Esophagus (tissue), 2 donors: Measurements from ENCODE around the gene CDK14. TPM values are rescaled to one million over a fixed set of nuclear protein-coding genes. Genes with fewer than 3 reads are reported as not detected.
A peak's percentile ranks its signal among the peaks of the same experiment; 100 is the strongest.

Source experiments
- H3K27ac ChIP-seq, 2 donors: one replicate each; pipeline ENCODE4 v1.5.1; 2013; ENCODE audit warnings: low read depth in 2 of 2, mild to moderate bottlenecking in 2 of 2, inconsistent platforms in 1 of 2, low read length in 1 of 2, moderate library complexity in 1 of 2
- H3K27me3 ChIP-seq, 2 donors: one replicate each; pipeline ENCODE4 v1.6.1; 2013; ENCODE audit warnings: low read length in 2 of 2, control low read depth in 1 of 2, mild to moderate bottlenecking in 1 of 2; ENCODE audit not compliant: insufficient read depth in 2 of 2, control insufficient read depth in 1 of 2
- H3K36me3 ChIP-seq, 2 donors: one replicate each; pipeline ENCODE4 v1.6.1; 2013; ENCODE audit warnings: low read length in 1 of 2; ENCODE audit not compliant: control insufficient read depth in 2 of 2, insufficient read depth in 2 of 2
- H3K4me1 ChIP-seq, 2 donors: one replicate each; pipeline ENCODE4 v1.6.1; 2013; ENCODE audit warnings: low read length in 1 of 2; ENCODE audit not compliant: control insufficient read depth in 2 of 2, insufficient read depth in 2 of 2
- H3K4me3 ChIP-seq, 2 donors: one replicate each; pipeline ENCODE4 v1.5.1; 2013; ENCODE audit warnings: low read length in 2 of 2, mild to moderate bottlenecking in 2 of 2, low read depth in 1 of 2, moderate library complexity in 1 of 2
- H3K9me3 ChIP-seq, 2 donors: one replicate each; pipeline ENCODE4 v1.6.1; 2013; ENCODE audit warnings: mild to moderate bottlenecking in 2 of 2, low read depth in 1 of 2, low read length in 1 of 2, moderate library complexity in 1 of 2; ENCODE audit not compliant: control insufficient read depth in 2 of 2, insufficient read depth in 1 of 2
- WGBS, 2 donors: extraction: QIAGEN DNeasy Blood & Tissue Kit; methylation state at CpG; one replicate each; pipeline ENCODE4 v1.1.7; 2013; 5-methylcytosine and 5-hydroxymethylcytosine counted together
- polyA plus RNA-seq, 2 donors: library from polyadenylated mRNA; stranded (reverse); fragments of 200-250 nt; gene quantifications; one replicate each; pipeline ENCODE4 v1.2.3, GENCODE V29; 2013
- donor health status: healthy with polysubstance abuse.
- donor health status: Bipolar disorder and iron deficiency.

CDK14 gene
- polyA plus RNA-seq, 2 donors: 0.51 to 0.59 TPM

DNA sequence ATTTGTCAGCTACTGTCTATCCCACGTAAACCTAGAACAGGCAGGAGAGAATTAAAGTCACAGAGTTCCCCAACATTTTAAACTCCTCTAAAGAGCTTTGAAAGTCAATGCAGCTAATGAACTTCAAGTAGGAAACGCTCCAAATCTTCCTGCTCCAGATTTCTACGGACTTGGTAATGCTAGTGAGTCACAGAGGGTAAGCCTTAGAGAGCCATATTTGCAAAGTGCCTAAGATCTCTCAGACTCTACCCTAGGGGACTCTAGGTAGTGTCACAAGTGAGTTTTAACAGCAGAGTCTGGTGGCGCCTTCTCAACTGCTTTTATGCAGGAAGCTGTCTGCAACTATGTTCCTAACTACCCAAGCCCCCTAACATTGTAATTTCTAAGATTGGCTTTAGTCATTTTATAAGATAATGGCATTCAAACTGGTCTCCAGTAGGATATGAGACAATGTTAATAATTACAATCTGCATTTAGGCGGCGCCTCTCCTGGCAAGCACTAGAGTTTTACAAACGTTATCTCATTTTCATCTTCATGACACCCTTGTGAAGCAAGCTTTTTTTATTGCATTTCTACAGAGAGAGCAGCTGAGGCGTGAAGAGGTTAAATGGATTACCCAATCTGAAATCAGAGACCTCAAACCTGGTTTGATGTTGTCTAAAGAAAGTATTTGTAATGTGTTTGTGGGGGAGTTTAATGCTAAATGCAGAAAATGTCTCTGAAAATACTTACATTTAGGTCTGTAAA lies 646.1 kb downstream of the CDK14 start:
- no peaks in the 10 kb centered on the region for H3K4me1 ChIP-seq
- H3K27ac ChIP-seq: no peak overlapping the region
- 58 to 69% methylated on average over 8 of the region's 8 CpGs for WGBS, 2 donors

GRCh38 chr7:91243591-91244301 lies 647.6 kb downstream of the CDK14 start:
- 80 to 81% methylated on average over 6 of the region's 6 CpGs for WGBS, 2 donors
- H3K27me3 ChIP-seq: no peaks in the 10 kb centered on the region
- no peak overlapping the region for H3K4me3 ChIP-seq
- H3K36me3 ChIP-seq: no peaks in the 10 kb centered on the region
- no peak overlapping the region for H3K27ac ChIP-seq
- no peaks in the 10 kb centered on the region for H3K4me1 ChIP-seq
- H3K9me3 ChIP-seq: no peaks in the 10 kb centered on the region

More for the DNA sequence above, 646.1 kb downstream of the CDK14 start:
- Histone ChIP-seq H3K36me3 (no peaks in the 10 kb centered on the region), H3K4me3 (no peak overlapping the region), H3K27me3 (no peaks in the 10 kb centered on the region), H3K9me3 (no peaks in the 10 kb centered on the region)

- H3K27ac ChIP-seq: no peak overlapping the region
- H3K4me3 ChIP-seq: no peak overlapping the region
- H3K9me3 ChIP-seq: no peaks in the 10 kb centered on the region
- peaks cover 0 to 3% of the 10 kb centered on the region in 2 donors for H3K4me1 ChIP-seq
- H3K27me3 ChIP-seq: no peaks in the 10 kb centered on the region
- no peaks in the 10 kb centered on the region for H3K36me3 ChIP-seq
Measured at GRCh38 chr7:91247500-91247899, 651.4 kb downstream of the CDK14 start.

- Histone ChIP-seq H3K9me3 (no peaks in the 10 kb centered on the region), H3K4me1 (peaks cover 0 to 3% of the 10 kb centered on the region in 2 donors), H3K4me3 (no peak overlapping the region), H3K27me3 (no peaks in the 10 kb centered on the region), H3K27ac (peak overlapping the region in 1 of 2 donors; percentile 26), H3K36me3 (no peaks in the 10 kb centered on the region)
- WGBS, 2 donors: 22 to 31% methylated on average over 2 of the region's 2 CpGs
Measured at GRCh38 chr7:91248996-91249395, 652.9 kb downstream of the CDK14 start.

DNA sequence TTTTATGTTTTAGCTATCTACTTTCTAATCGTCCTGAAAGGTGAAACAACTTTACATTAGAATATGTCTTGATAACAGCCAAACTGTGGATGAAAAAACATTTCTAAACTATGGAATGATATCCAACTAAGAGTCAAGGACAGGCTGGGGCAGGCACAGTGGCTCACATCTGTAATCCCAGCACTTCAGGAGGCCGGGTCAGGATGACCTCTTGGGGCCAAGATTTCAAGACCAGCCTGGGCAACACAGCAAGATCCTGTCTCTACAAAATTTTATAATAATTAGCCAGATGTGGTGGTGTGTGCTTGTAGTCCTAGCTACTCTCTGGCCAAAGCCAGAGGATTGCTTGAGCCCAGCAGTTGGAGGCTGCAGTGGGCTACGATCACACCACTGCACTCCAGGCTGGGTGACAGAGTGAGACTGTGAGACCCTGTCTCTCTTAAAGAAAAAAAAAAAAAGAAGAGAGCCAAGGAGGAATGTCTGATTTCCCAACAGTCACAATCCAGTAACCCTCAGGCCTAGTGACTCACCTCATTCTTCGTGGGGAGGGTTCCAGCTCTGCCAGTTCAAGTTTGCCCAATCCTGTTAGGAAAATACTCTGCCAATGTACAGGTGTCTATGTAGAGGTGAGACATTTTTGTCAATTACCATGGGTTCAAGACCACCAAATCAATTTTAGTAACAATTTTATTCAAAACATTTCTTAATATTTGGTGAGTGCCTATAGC lies 653.5 kb downstream of the CDK14 start:
- Histone ChIP-seq H3K4me3 (no peak overlapping the region), H3K27ac (peak overlapping the region in 1 of 2 donors; percentile 14), H3K4me1 (peaks cover 0 to 3% of the 10 kb centered on the region in 2 donors), H3K36me3 (no peaks in the 10 kb centered on the region), H3K27me3 (no peaks in the 10 kb centered on the region), H3K9me3 (no peaks in the 10 kb centered on the region)
- WGBS, 2 donors: 48 to 62% methylated on average over 4 of the region's 4 CpGs

GRCh38 chr7:91250706-91251105 lies 654.6 kb downstream of the CDK14 start:
- H3K27me3 ChIP-seq: no peaks in the 10 kb centered on the region
- H3K4me3 ChIP-seq: no peak overlapping the region
- H3K36me3 ChIP-seq: no peaks in the 10 kb centered on the region
- H3K4me1 ChIP-seq: peaks cover 0 to 3% of the 10 kb centered on the region in 2 donors
- H3K9me3 ChIP-seq: no peaks in the 10 kb centered on the region
- no peak overlapping the region for H3K27ac ChIP-seq
- 90 to 91% methylated on average over 4 of the region's 4 CpGs for WGBS, 2 donors

DNA sequence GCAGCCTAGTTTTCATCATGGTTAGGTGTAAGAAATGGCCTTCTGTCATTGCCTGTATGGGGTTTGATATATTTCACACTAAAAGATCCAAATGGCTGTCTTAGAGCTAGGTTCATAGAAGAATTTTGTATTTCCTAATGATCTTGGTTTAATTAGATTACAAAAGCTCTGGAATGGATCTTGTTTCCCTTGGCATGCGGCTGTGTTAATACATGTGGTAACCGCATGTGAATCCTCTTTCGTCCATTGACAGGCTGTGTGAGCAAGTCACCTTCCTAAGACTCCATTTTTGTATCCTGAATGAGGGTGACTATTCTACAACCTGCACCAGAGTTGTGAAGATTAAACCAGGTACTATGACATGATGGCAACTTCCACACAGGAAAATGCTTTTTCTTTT lies 655.8 kb downstream of the CDK14 start:
- 86 to 94% methylated on average over 3 of the region's 3 CpGs for WGBS, 2 donors
- Histone ChIP-seq H3K9me3 (no peaks in the 10 kb centered on the region), H3K4me3 (no peak overlapping the region), H3K27me3 (no peaks in the 10 kb centered on the region), H3K4me1 (peaks cover 0 to 3% of the 10 kb centered on the region in 2 donors), H3K27ac (no peak overlapping the region), H3K36me3 (no peaks in the 10 kb centered on the region)

Other genes with a start within 250 kb of the CDK14 start
- gene GTPBP10, start 249.6 kb upstream of the CDK14 start, polyA plus RNA-seq: 10 to 100 TPM in 1 of 2 donors, 1 to 10 TPM in 1; 9.4 to 10.2 TPM
- 10 to 100 TPM in 1 of 2 donors, 1 to 10 TPM in 1; 8.7 to 11.5 TPM for gene CLDN12, start 192.9 kb upstream of the CDK14 start, polyA plus RNA-seq
- not detected for gene PTTG1IP2, start 126.7 kb upstream of the CDK14 start, polyA plus RNA-seq